Mesendoderm (in vitro differentiated cells): Measurements from ENCODE around the gene NUCB1.
"Not testable (repeated sequence)": the region's sequence is repeated elsewhere in the genome, so short reads cannot be mapped to it uniquely, and the experiment has no call there.

Source experiments
- DNase-seq: peaks from one replicate; pipeline ENCODE4 v3.0.0; 2013
- H2AK5ac ChIP-seq: 2 replicates; pipeline ENCODE4 v1.6.1; 2013; ENCODE audit warnings: low read length, inconsistent platforms
- H2BK120ac ChIP-seq: 2 replicates; pipeline ENCODE4 v1.6.1; 2013; ENCODE audit warnings: low read depth, mild to moderate bottlenecking, low read length, moderate library complexity, mixed read lengths
- H2BK15ac ChIP-seq: replicated peaks from 2 replicates; pipeline ENCODE4 v1.6.1; 2013; ENCODE audit warnings: low read depth, mild to moderate bottlenecking, moderate library complexity
- H2BK5ac ChIP-seq: 2 replicates; pipeline ENCODE4 v1.6.1; 2013; ENCODE audit warnings: low read length, inconsistent platforms
- H3K18ac ChIP-seq: 2 replicates; pipeline ENCODE4 v1.6.1; 2013; ENCODE audit warnings: mild to moderate bottlenecking, low read length, mixed read lengths
- H3K23ac ChIP-seq: one replicate; pipeline ENCODE4 v1.6.1; 2013; ENCODE audit warnings: low read length
- H3K27ac ChIP-seq: 2 replicates; pipeline ENCODE4 v1.5.1; 2013; ENCODE audit warnings: low read depth, mild to moderate bottlenecking, inconsistent platforms, low read length, moderate library complexity
- H3K27me3 ChIP-seq: 2 replicates; pipeline ENCODE4 v1.6.1; 2013; ENCODE audit warnings: low read length, control low read depth, mild to moderate bottlenecking, inconsistent platforms; ENCODE audit not compliant: insufficient read depth, poor library complexity
- H3K36me3 ChIP-seq: 2 replicates; pipeline ENCODE4 v1.6.1; 2013; ENCODE audit warnings: low read length, inconsistent platforms; ENCODE audit not compliant: control insufficient read depth, insufficient read depth
- H3K4ac ChIP-seq: one replicate; pipeline ENCODE4 v1.6.1; 2013; ENCODE audit warnings: low read depth, mild to moderate bottlenecking, low read length, moderate library complexity
- H3K4me1 ChIP-seq: 2 replicates; pipeline ENCODE4 v1.6.1; 2013; ENCODE audit warnings: low read depth, low read length, inconsistent platforms; ENCODE audit not compliant: control insufficient read depth
- H3K4me2 ChIP-seq: 2 replicates; pipeline ENCODE4 v1.6.1; 2013; ENCODE audit warnings: low read length
- H3K4me3 ChIP-seq: 2 replicates; pipeline ENCODE4 v1.5.1; 2013; ENCODE audit warnings: mild to moderate bottlenecking, low read length
- H3K56ac ChIP-seq: one replicate; pipeline ENCODE4 v1.6.1; 2013; ENCODE audit warnings: low read length
- H3K79me1 ChIP-seq: 2 replicates; pipeline ENCODE4 v1.6.1; 2013; ENCODE audit warnings: low read length, inconsistent platforms
- H3K79me2 ChIP-seq: 2 replicates; pipeline ENCODE4 v1.6.1; 2013; ENCODE audit warnings: mild to moderate bottlenecking, low read length; ENCODE audit not compliant: control insufficient read depth, insufficient read depth
- H3K9ac ChIP-seq: 2 replicates; pipeline ENCODE4 v1.6.1; 2013; ENCODE audit warnings: low read length, inconsistent platforms
- H4K5ac ChIP-seq: one replicate; pipeline ENCODE4 v1.6.1; 2013; ENCODE audit warnings: low read length
- H4K8ac ChIP-seq: one replicate; pipeline ENCODE4 v1.6.1; 2013; ENCODE audit warnings: low read depth, mild to moderate bottlenecking, control low read depth, low read length, moderate library complexity
- WGBS: extraction: QIAGEN DNeasy Blood & Tissue Kit; methylation state at CpG from one replicate; pipeline ENCODE4 v1.1.7; 2013; ENCODE audit warnings: low lambda C conversion rate, missing lambda C conversion rate; ENCODE audit not compliant: insufficient coverage; ENCODE audit errors: extremely low coverage; 5-methylcytosine and 5-hydroxymethylcytosine counted together

Gene NUCB1

GRCh38 chr19:48919271-48919670 lies 19.2 kb downstream of the NUCB1 start:
- H3K27ac ChIP-seq, H2BK15ac ChIP-seq, H3K79me2 ChIP-seq, H3K4ac ChIP-seq, H3K79me1 ChIP-seq, H3K4me2 ChIP-seq, DNase-seq, H3K18ac ChIP-seq, H3K23ac ChIP-seq, H3K56ac ChIP-seq, H4K8ac ChIP-seq, H2AK5ac ChIP-seq, H2BK120ac ChIP-seq, H3K4me1 ChIP-seq, H3K36me3 ChIP-seq, H3K9ac ChIP-seq, H4K5ac ChIP-seq, H2BK5ac ChIP-seq, H3K4me3 ChIP-seq, H3K27me3 ChIP-seq: not testable (repeated sequence)
- WGBS: no CpG with 5 or more reads among the region's 8 CpGs

- H3K27me3 ChIP-seq: no peaks in the 10 kb centered on the region
- H3K36me3 ChIP-seq: peaks cover 2% of the 10 kb centered on the region
- H4K5ac ChIP-seq: no peak overlapping the region
- no peak overlapping the region for H3K4me2 ChIP-seq
- H2BK5ac ChIP-seq: no peak overlapping the region
- no peak overlapping the region for H3K9ac ChIP-seq
- H3K56ac ChIP-seq: no peak overlapping the region
- DNase-seq: no peak
- no peak overlapping the region for H3K18ac ChIP-seq
- H3K4me1 ChIP-seq: no peaks in the 10 kb centered on the region
- H3K27ac ChIP-seq: no peak overlapping the region
- H2BK15ac ChIP-seq: no peak overlapping the region
- H2BK120ac ChIP-seq: no peak overlapping the region
- H2AK5ac ChIP-seq: no peak overlapping the region
- WGBS: no CpG with 5 or more reads among the region's 10 CpGs
- no peak overlapping the region for H3K4me3 ChIP-seq
- H3K4ac ChIP-seq: no peak overlapping the region
- no peak overlapping the region for H3K23ac ChIP-seq
- H3K79me1 ChIP-seq: no peaks in the 10 kb centered on the region
- H4K8ac ChIP-seq: no peak overlapping the region
- no peaks in the 10 kb centered on the region for H3K79me2 ChIP-seq
These were observed 20.8 kb downstream of the NUCB1 start for GRCh38 chr19:48920949-48921348.

- no peak overlapping the region for H3K4me2 ChIP-seq
- no peak for DNase-seq
- no peaks in the 10 kb centered on the region for H3K79me2 ChIP-seq
- H3K4me3 ChIP-seq: no peak overlapping the region
- H3K56ac ChIP-seq: no peak overlapping the region
- no peak overlapping the region for H3K27ac ChIP-seq
- H4K8ac ChIP-seq: no peak overlapping the region
- H2BK15ac ChIP-seq: no peak overlapping the region
- no peak overlapping the region for H3K4ac ChIP-seq
- no peak overlapping the region for H2BK5ac ChIP-seq
- H3K23ac ChIP-seq: no peak overlapping the region
- peaks cover 2% of the 10 kb centered on the region for H3K36me3 ChIP-seq
- H3K79me1 ChIP-seq: no peaks in the 10 kb centered on the region
- no peak overlapping the region for H3K9ac ChIP-seq
- H3K4me1 ChIP-seq: no peaks in the 10 kb centered on the region
- no peak overlapping the region for H2AK5ac ChIP-seq
- no peaks in the 10 kb centered on the region for H3K27me3 ChIP-seq
- WGBS: no CpG with 5 or more reads among the region's 12 CpGs
- no peak overlapping the region for H3K18ac ChIP-seq
- H4K5ac ChIP-seq: no peak overlapping the region
- no peak overlapping the region for H2BK120ac ChIP-seq
These were observed 21.8 kb downstream of the NUCB1 start for GRCh38 chr19:48921721-48922500.

- no peak overlapping the region for H3K56ac ChIP-seq
- no CpG with 5 or more reads among the region's 18 CpGs for WGBS
- no peak overlapping the region for H3K4me2 ChIP-seq
- no peak for DNase-seq
- H3K4me1 ChIP-seq: no peaks in the 10 kb centered on the region
- H4K8ac ChIP-seq: no peak overlapping the region
- no peaks in the 10 kb centered on the region for H3K79me2 ChIP-seq
- peaks cover 2% of the 10 kb centered on the region for H3K36me3 ChIP-seq
- H2BK15ac ChIP-seq: no peak overlapping the region
- H2AK5ac ChIP-seq: no peak overlapping the region
- no peak overlapping the region for H2BK120ac ChIP-seq
- H2BK5ac ChIP-seq: no peak overlapping the region
- no peak overlapping the region for H3K23ac ChIP-seq
- H3K18ac ChIP-seq: no peak overlapping the region
- no peaks in the 10 kb centered on the region for H3K79me1 ChIP-seq
- H3K27ac ChIP-seq: no peak overlapping the region
- no peak overlapping the region for H3K4ac ChIP-seq
- H3K27me3 ChIP-seq: no peaks in the 10 kb centered on the region
- H3K9ac ChIP-seq: no peak overlapping the region
- no peak overlapping the region for H3K4me3 ChIP-seq
- H4K5ac ChIP-seq: no peak overlapping the region
These were observed 22.7 kb downstream of the NUCB1 start for GRCh38 chr19:48922548-48923490.

DNA sequence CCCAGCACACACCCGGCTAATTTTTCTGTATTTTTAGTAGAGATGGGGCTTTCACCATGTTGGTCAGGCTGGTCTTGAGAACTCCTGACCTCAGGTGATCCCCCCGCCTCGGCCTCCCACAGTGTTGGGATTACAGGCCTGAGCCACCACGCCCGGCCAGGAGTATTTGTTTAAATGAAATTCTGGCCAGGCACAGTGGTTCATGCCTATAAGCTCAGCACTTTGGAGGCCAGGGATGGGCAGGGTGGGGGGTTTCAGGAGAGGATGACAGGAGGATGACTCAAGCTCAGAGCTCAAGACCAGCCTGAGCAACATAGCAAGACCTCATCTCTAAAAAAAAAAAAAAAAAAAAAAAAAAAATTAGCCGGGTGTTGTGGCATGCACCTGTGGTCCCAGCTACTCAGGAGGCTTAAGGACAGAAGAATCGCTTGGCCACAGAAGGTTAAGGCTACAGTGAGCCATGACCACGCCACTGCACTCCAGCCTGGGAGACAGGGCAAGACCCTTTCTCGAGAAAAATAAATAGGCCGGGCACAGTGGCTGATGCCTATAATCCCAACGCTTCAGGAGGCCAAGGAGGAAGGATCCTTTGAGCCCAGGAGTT lies 25.2 kb downstream of the NUCB1 start:
- H3K27ac ChIP-seq: no peak overlapping the region
- no peak overlapping the region for H2BK120ac ChIP-seq
- H3K36me3 ChIP-seq: peaks cover 2% of the 10 kb centered on the region
- H3K56ac ChIP-seq: no peak overlapping the region
- no peaks in the 10 kb centered on the region for H3K79me2 ChIP-seq
- no peaks in the 10 kb centered on the region for H3K4me1 ChIP-seq
- H4K8ac ChIP-seq: no peak overlapping the region
- WGBS: no CpG with 5 or more reads among the region's 11 CpGs
- H3K4me3 ChIP-seq: no peak overlapping the region
- H3K23ac ChIP-seq: no peak overlapping the region
- no peak overlapping the region for H2BK5ac ChIP-seq
- no peak overlapping the region for H4K5ac ChIP-seq
- no peak overlapping the region for H3K4ac ChIP-seq
- no peak overlapping the region for H3K9ac ChIP-seq
- H3K4me2 ChIP-seq: no peak overlapping the region
- H3K18ac ChIP-seq: no peak overlapping the region
- no peak overlapping the region for H2BK15ac ChIP-seq
- no peaks in the 10 kb centered on the region for H3K27me3 ChIP-seq
- peak; percentile 26 for DNase-seq
- H3K79me1 ChIP-seq: no peaks in the 10 kb centered on the region
- no peak overlapping the region for H2AK5ac ChIP-seq
